Amniotic epithelial cell (primary cell): ENCODE measurements around the gene MTFP1.
"Not testable (repeated sequence)": the region's sequence is repeated elsewhere in the genome, so short reads cannot be mapped to it uniquely, and the experiment has no call there.

Experiments used
- DNase-seq: peaks from one replicate; pipeline ENCODE4 v3.0.0-alpha.2; 2010; ENCODE audit warnings: low read depth

MTFP1 gene

GRCh38 chr22:30402028-30402765 lies 23.4 kb upstream of the MTFP1 start:
- no peak for DNase-seq

GRCh38 chr22:30402766-30403104 lies 22.8 kb upstream of the MTFP1 start:
- DNase-seq: not testable (repeated sequence)

GRCh38 chr22:30404307-30404706 lies 21.3 kb upstream of the MTFP1 start:
- DNase-seq: no peak

GRCh38 chr22:30405731-30406130 lies 19.8 kb upstream of the MTFP1 start:
- no peak for DNase-seq

GRCh38 chr22:30406400-30406799 lies 19.2 kb upstream of the MTFP1 start:
- DNase-seq: no peak

GRCh38 chr22:30408388-30409102 lies 17.0 kb upstream of the MTFP1 start:
- no peak for DNase-seq

GRCh38 chr22:30411780-30412179 lies 13.8 kb upstream of the MTFP1 start:
- DNase-seq: no peak

GRCh38 chr22:30413001-30413400 lies 12.6 kb upstream of the MTFP1 start:
- no peak for DNase-seq

- no peak for DNase-seq
These were observed 11.6 kb upstream of the MTFP1 start for GRCh38 chr22:30413745-30414524.

GRCh38 chr22:30414525-30415047 lies 11.0 kb upstream of the MTFP1 start:
- DNase-seq: no peak

GRCh38 chr22:30416403-30416802 lies 9.2 kb upstream of the MTFP1 start:
- no peak for DNase-seq

- no peak for DNase-seq
These were observed 8.7 kb upstream of the MTFP1 start for GRCh38 chr22:30416837-30417236.

GRCh38 chr22:30420347-30421125 lies 5.0 kb upstream of the MTFP1 start:
- DNase-seq: peak; percentile 95

- no peak for DNase-seq
These were observed 3.7 kb upstream of the MTFP1 start for GRCh38 chr22:30421695-30422480.

GRCh38 chr22:30422481-30423300 lies 2.9 kb upstream of the MTFP1 start:
- DNase-seq: peak; percentile 89

- no peak for DNase-seq
These were observed 2.1 kb upstream of the MTFP1 start for GRCh38 chr22:30423301-30423958.

- DNase-seq: peak; percentile 99
These were observed 1.5 kb upstream of the MTFP1 start for GRCh38 chr22:30423959-30424533.

GRCh38 chr22:30424534-30425326 lies 838 bp upstream of the MTFP1 start:
- DNase-seq: no peak

GRCh38 chr22:30425327-30425615 lies 297 bp upstream of the MTFP1 start:
- DNase-seq: no peak
